ENCODE measurements around the gene SIRT3.
A peak's percentile ranks its signal among the peaks of the same experiment; 100 is the strongest.

The SIRT3 gene

DNA sequence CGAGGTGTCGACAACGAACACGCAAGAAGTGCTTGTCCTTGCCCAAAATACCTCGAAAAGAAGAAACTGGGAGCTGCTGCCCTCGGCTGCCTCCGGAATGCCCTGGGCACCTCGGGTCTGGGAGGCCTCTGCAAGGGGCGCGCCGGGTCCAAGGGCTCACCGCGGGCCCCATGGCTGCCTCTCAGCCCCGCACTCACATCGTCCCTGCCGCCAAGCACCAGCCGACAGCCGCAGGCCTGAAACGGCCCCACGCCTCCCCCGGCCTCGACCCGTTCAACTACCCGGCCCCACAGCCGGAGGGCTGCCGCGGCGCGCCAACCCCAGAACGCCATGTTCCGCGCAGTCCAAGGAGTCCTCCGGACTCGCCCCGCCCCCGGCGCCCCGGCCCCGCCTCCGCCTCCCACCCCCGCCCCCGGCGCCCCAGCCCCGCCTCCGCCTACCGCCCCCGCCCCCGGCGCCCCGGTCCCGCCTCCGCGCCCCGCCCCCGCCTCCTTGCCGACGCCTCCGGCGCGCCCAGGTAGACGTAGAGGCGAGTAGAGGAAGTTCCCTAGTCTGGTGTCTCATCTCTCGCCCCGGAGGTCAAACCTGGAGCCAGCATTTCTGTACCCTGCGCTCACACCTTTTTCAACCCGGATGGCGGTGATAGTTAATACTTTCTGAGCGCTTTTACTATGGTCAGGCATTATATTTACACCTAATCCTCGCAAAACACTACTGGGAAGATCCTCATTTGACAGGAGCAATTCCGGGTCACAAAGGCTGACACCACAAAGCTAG is at the start of gene SIRT3:
SIRT3 (minus strand) TSS at position 346 of the 777 bp plus-strand sequence; CDS start at position 332, 14 bp downstream.
- DNase-seq: peak; percentile 60

GRCh38 chr11:285894-286220 is 49.7 kb upstream of the SIRT3 start:
- no peak for DNase-seq

DNA sequence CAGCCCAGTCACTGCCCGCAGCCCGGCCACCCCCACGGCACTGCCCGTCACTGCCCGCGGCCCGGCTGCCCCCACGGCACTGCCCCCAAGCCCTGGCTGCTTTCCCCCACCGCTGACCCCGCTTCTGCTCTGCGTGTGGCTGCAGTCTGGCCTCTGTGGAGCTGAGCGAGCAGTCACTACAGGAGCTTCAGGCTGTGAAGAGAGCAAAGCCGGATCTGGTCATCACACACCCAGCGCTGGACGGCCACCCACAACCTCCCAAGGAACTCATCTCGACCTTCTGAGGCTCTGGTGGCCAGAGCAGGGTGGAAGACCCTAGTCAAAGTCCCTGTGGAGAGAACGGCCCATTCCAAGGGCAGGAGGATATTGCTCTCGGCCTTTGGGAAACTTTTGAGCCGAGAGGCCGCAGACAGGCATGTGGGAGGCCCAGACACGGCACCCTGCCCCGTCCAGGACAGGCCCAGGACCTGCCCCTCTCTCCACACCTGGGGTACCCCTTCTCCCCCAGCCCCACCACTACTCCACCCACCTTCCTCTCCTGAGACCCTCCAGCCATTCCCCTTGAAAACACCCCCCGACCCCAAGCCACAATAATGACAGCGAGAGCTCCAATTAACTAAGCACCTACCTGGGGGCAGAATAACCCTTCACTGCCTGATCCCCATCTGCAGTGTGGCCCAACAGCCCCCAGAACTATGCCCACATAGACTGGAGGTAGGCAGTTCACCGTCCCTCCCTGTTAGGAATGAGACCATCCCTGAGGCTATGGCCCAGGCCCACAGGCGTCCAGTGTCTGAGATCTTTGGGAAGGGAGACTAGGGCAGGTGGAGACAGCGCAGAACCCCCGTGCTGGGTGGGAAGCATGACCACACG is 49.1 kb upstream of the SIRT3 start:
- DNase-seq: no peak

GRCh38 chr11:284105-285020 is 48.2 kb upstream of the SIRT3 start:
- no peak for DNase-seq

- no peak for DNase-seq
These were observed 47.4 kb upstream of the SIRT3 start for GRCh38 chr11:283405-284104.

DNA sequence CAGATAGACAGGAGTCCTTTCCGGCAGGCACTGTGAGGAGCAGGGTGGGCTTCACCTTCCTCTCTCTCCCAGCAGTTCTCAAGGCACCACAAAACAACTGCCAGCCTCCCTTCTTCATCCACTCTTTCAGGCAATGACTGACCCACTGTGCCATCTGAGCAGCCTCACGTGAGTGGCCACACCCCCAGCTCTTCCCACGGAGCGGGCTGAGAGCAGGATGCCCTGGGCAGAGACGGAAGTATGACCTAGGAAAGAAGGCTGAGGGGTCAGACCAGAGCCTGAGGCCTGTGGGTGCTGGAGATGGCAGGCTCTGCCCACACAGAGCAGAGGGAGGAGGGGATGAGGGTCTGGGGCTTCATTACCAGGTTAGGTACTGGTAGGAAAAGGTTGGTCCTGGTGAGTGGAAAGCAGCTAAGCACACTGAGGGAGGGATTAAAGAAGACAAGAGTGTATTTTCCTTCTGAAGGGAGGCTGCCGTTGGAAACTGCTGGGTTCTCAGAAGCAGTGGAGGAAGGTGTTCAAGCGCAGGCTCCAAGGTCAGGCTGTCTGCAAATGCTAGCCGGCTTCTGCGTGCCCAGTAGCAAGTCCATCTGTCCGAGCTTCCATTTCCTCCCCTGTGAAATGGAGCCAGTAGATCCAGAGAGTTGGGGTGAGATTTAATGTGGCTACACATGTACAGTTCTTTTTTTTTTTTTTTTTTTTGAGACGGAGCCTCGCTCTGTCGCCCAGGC is 46.7 kb upstream of the SIRT3 start:
- no peak for DNase-seq

DNA sequence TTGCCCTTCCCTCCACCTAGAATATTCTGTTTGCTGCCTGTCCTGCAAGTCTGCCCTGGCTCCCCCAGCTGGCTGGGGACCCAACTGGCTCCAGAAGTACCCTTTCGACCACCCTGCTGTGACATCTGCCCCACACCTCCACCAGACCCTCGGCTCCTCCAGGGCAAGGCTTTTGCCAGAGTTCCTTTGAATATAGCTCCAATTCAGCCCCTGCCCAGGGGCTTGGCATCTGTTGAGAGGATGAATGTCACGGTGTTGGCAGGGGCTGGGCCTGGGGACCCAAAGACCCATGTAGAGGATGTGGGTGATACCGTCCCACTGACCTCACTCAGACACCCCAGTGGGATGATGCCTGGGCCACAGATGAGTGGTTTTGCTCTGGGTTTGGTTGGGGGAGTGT is 46.0 kb upstream of the SIRT3 start:
- no peak for DNase-seq

GRCh38 chr11:281486-282161 is 45.5 kb upstream of the SIRT3 start:
- DNase-seq: no peak

DNA sequence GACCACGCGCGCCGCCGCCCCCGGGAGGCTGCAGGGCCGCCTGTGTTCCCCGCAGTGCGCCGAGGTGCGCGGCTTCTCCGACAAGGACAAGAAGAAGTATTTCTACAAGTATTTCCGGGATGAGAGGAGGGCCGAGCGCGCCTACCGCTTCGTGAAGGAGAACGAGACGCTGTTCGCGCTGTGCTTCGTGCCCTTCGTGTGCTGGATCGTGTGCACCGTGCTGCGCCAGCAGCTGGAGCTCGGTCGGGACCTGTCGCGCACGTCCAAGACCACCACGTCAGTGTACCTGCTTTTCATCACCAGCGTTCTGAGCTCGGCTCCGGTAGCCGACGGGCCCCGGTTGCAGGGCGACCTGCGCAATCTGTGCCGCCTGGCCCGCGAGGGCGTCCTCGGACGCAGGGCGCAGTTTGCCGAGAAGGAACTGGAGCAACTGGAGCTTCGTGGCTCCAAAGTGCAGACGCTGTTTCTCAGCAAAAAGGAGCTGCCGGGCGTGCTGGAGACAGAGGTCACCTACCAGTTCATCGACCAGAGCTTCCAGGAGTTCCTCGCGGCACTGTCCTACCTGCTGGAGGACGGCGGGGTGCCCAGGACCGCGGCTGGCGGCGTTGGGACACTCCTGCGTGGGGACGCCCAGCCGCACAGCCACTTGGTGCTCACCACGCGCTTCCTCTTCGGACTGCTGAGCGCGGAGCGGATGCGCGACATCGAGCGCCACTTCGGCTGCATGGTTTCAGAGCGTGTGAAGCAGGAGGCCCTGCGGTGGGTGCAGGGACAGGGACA is 44.8 kb upstream of the SIRT3 start:
- DNase-seq: no peak

- no peak for DNase-seq
These were observed 44.0 kb upstream of the SIRT3 start for GRCh38 chr11:279966-280705.

DNA sequence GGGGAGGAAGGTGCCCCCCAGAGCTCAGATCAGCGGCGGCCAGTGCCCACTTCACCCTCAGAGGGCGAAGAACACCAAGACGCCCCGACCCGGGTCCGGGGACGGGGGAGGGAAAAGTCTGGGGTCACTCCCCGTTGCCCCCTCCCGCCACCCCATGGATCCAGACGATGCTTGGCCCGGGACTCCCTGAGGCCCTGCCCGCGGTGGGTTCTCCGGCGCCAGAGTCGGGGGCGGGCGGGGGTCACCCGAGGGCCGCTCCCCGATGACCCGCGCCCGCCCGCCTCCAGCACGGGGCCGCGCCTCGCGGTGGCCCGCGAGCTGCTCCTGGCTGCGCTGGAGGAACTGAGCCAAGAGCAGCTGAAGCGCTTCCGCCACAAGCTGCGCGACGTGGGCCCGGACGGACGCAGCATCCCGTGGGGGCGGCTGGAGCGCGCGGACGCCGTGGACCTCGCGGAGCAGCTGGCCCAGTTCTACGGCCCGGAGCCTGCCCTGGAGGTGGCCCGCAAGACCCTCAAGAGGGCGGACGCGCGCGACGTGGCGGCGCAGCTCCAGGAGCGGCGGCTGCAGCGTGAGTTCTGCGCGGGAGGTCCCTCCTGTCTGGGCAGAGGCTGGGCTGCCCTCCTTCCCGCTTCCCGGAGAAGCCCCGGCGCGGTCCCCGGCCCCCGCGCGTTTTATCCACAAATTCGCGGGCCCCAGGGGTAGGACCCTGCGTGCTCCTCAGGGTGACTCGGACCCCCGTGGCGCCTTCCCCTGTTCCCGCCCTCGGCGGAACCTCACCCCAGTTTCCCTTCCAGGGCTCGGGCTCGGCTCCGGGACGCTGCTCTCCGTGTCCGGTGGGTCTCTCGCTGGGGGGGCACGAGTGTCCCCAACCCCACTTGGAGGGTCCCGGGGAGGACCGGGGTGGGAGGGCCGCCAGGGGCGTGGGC is 43.2 kb upstream of the SIRT3 start:
- no peak for DNase-seq

GRCh38 chr11:278001-278951 is 42.1 kb upstream of the SIRT3 start, which contains the start of gene NLRP6:
TSS of gene NLRP6 (plus strand) at chr11:278407. CDS start at chr11:278570, 163 bp downstream.
- no peak for DNase-seq

DNA sequence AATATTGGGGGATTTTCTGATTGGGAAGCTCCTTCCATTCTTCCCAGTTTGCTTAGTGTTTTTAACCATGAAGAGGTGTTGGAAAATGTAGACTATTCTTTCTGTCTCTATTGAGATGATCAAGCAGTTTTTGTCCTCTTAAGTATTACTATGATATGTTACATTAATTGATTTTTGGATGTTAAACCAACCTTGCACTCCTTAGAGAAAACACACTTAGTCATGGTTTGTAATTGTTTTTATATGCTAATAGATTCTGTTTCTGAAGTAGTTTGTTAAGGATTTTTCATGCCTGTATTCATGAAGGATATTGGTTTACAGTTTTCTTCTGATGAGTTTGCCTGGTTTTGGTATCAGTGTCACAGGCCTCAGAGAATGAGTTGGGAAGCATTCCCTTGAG is 40.1 kb upstream of the SIRT3 start:
- DNase-seq: no peak

- DNase-seq: no peak
These were observed 36.7 kb upstream of the SIRT3 start for GRCh38 chr11:272931-273198.

DNA sequence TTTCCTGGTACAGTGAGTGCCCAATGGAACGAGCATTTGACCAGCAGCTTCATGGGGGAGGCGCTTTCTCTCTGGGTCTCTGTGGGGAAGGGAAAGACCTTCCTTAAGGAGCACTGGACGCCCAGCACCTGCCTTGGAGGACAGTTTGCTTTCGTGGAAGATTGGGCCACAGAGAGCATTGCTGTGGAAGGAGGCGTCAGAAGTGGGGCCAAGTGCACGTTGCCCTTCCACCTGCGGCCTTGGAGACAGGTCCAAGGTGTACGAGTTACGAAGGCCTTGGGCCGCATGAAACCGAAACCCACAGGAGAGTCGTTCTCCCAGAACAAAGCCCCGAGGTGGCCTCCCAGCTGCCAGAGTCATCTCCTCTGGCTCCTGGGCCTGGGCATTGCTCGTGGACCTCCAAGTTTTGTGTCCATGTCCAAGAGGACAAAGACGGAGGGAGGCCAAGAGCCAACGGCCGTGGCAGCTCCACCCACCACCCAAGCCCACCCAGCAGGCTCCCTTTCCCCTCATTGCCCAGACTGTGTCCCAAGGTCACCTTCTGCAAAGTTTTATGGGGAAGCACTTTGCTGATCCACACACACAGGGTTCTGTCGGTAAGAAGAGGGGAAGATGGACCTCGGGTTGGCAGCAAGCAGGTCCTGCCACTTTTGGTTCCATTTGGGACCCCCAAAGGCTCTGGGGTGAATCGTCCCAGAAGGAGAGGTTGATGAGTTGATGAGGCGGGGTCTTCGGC is 36.2 kb upstream of the SIRT3 start:
- no peak for DNase-seq

DNA sequence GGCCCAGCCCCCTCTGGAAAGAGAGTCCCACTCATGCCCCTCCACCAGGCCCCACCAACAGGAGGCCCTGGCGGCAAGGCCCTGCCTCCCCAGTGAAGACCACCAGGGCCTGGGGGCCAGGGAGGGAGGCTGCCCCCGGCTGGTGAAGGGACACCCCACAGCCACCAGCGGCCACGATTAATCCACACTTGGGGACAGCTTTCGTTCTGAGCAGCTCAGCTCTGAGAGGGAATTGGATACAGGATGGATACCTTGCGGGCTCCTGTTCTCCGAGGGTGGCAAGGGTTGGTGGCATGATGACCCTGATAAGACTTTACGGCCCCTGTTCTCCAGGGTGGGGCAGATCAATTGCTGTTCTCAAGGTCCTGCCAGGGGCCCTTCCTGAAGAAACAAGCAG is 35.2 kb upstream of the SIRT3 start:
- no peak for DNase-seq

Data from NCI-H2171 (cell line).